Measurements from ENCODE around the gene NMRK1. TPM values are rescaled to one million over a fixed set of nuclear protein-coding genes. Genes with fewer than 3 reads are reported as not detected.

The NMRK1 gene
- total RNA-seq (2022) (0.67 and 1.1 TPM in 2 replicates), Bru-seq, nascent RNA (percentile 29 among the genes with signal in this experiment), BruChase-seq, experiment 1, labeled RNA remaining after a 2-hour chase (percentile 22 among the genes with signal in this experiment), BruChase-seq, experiment 2, labeled RNA remaining after a 6-hour chase (percentile 25 among the genes with signal in this experiment)
- long read RNA-seq, partial matches to known transcripts, result 0 of 2 reads
- long read RNA-seq, other reads (novel, unspliced or antisense), result 2 of 2 reads

- BruUV-seq (replicated peaks), result no TSS peak
- H3K4me1 Mint-ChIP-seq (ENCODE audit: low read depth, unreplicated experiment), result no peaks in the 10 kb centered on the region
- no peaks in the 10 kb centered on the region for H3K36me3 ChIP-seq (ENCODE audit: control insufficient read depth, insufficient read depth, low read length)
- no peaks in the 10 kb centered on the region for H3K9me3 Mint-ChIP-seq (ENCODE audit: unreplicated experiment)
- intact Hi-C loops (cut with micrococcal nuclease; ENCODE audit: unreplicated experiment), result no loop called here
- H3K4me3 Mint-ChIP-seq (ENCODE audit: unreplicated experiment), result peak within 1 kb of the TSS; percentile 79
- peaks cover under 1% of the 10 kb centered on the region for H3K36me3 Mint-ChIP-seq (ENCODE audit: insufficient read depth, unreplicated experiment)
- no peaks in the 10 kb centered on the region for H3K27me3 ChIP-seq (replicated peaks; ENCODE audit: control insufficient read depth, insufficient read depth, low read length)
- DNase-seq, result peak; percentile 82 to 84
- ChIA-PET POLR2A (interaction anchor here (1.0 kb wide), 1 partner anchor 59 kb away, joined by 4 read pairs; no protein-coding TSS in a partner anchor), CTCF (no interaction called here)
- H3K27me3 Mint-ChIP-seq (ENCODE audit: insufficient read depth, unreplicated experiment), result no peaks in the 10 kb centered on the region
- H3K9me3 ChIP-seq, result no peaks in the 10 kb centered on the region
- TF ChIP-seq CTCF (IDR thresholded peaks at IDR 0.05; ENCODE audit: insufficient read depth in 1 of 2, low read depth in 1 of 2, low read length in 1 of 2, severe bottlenecking in 1 of 2, unreplicated experiment in 1 of 2), result no peak
- H3K4me3 ChIP-seq (ENCODE audit: low read depth, low read length), result peak within 1 kb of the TSS; percentile 56
- no peaks in the 10 kb centered on the region for H3K4me1 ChIP-seq
- H3K27ac Mint-ChIP-seq (ENCODE audit: unreplicated experiment), result no peak within 1 kb of the TSS
Observed at GRCh38 chr9:75087824-75088645, at the start of gene NMRK1, which contains the start of gene OSTF1. TSS of gene NMRK1 (minus strand) at chr9:75088155. CDS start at chr9:75083115, 5,040 bp downstream. TSS of gene OSTF1 (plus strand) at chr9:75088514. CDS start at chr9:75088693, 179 bp downstream.

GRCh38 chr9:75134495-75134894, 46.5 kb upstream of the NMRK1 start:
- no peak overlapping the region for H3K4me3 Mint-ChIP-seq (ENCODE audit: unreplicated experiment)
- no peaks in the 10 kb centered on the region for H3K4me1 Mint-ChIP-seq (ENCODE audit: low read depth, unreplicated experiment)
- no peaks in the 10 kb centered on the region for H3K9me3 ChIP-seq
- CTCF ChIA-PET, result no interaction called here
- no peaks in the 10 kb centered on the region for H3K36me3 ChIP-seq (ENCODE audit: control insufficient read depth, insufficient read depth, low read length)
- H3K4me1 ChIP-seq, result no peaks in the 10 kb centered on the region
- H3K4me3 ChIP-seq (ENCODE audit: low read depth, low read length), result no peak overlapping the region
- H3K27me3 Mint-ChIP-seq (ENCODE audit: insufficient read depth, unreplicated experiment), result no peaks in the 10 kb centered on the region
- no TSS peak for BruUV-seq (replicated peaks)
- H3K27me3 ChIP-seq (replicated peaks; ENCODE audit: control insufficient read depth, insufficient read depth, low read length), result no peaks in the 10 kb centered on the region
- no peak overlapping the region for H3K27ac Mint-ChIP-seq (ENCODE audit: unreplicated experiment)
- DNase-seq, result no peak
- POLR2A ChIA-PET, result no interaction called here
- intact Hi-C loops (cut with micrococcal nuclease; ENCODE audit: unreplicated experiment), result no loop called here
- H3K9me3 Mint-ChIP-seq (ENCODE audit: unreplicated experiment), result no peaks in the 10 kb centered on the region
- no peaks in the 10 kb centered on the region for H3K36me3 Mint-ChIP-seq (ENCODE audit: insufficient read depth, unreplicated experiment)
- TF ChIP-seq CTCF (IDR thresholded peaks at IDR 0.05; ENCODE audit: insufficient read depth in 1 of 2, low read depth in 1 of 2, low read length in 1 of 2, severe bottlenecking in 1 of 2, unreplicated experiment in 1 of 2), result no peak

GRCh38 chr9:75133396-75133795, 45.4 kb upstream of the NMRK1 start:
- no peaks in the 10 kb centered on the region for H3K9me3 Mint-ChIP-seq (ENCODE audit: unreplicated experiment)
- no peaks in the 10 kb centered on the region for H3K4me1 Mint-ChIP-seq (ENCODE audit: low read depth, unreplicated experiment)
- H3K36me3 Mint-ChIP-seq (ENCODE audit: insufficient read depth, unreplicated experiment), result no peaks in the 10 kb centered on the region
- H3K4me3 ChIP-seq (ENCODE audit: low read depth, low read length), result no peak overlapping the region
- H3K27me3 Mint-ChIP-seq (ENCODE audit: insufficient read depth, unreplicated experiment), result no peaks in the 10 kb centered on the region
- intact Hi-C loops (cut with micrococcal nuclease; ENCODE audit: unreplicated experiment), result no loop called here
- ChIA-PET CTCF (no interaction called here), POLR2A (no interaction called here)
- no peaks in the 10 kb centered on the region for H3K36me3 ChIP-seq (ENCODE audit: control insufficient read depth, insufficient read depth, low read length)
- no peak overlapping the region for H3K4me3 Mint-ChIP-seq (ENCODE audit: unreplicated experiment)
- H3K27ac Mint-ChIP-seq (ENCODE audit: unreplicated experiment), result no peak overlapping the region
- H3K4me1 ChIP-seq, result no peaks in the 10 kb centered on the region
- H3K27me3 ChIP-seq (replicated peaks; ENCODE audit: control insufficient read depth, insufficient read depth, low read length), result no peaks in the 10 kb centered on the region
- no peaks in the 10 kb centered on the region for H3K9me3 ChIP-seq
- TF ChIP-seq CTCF (IDR thresholded peaks at IDR 0.05; ENCODE audit: insufficient read depth in 1 of 2, low read depth in 1 of 2, low read length in 1 of 2, severe bottlenecking in 1 of 2, unreplicated experiment in 1 of 2), result no peak
- no peak for DNase-seq
- BruUV-seq (replicated peaks), result no TSS peak
